H9 (cell line): ENCODE measurements around the gene TIMM23. TPM values are rescaled to one million over a fixed set of nuclear protein-coding genes. Genes with fewer than 3 reads are reported as not detected.

Experiments used
- DNase-seq: peaks from one replicate; pipeline ENCODE4 v3.0.0-alpha.2; 2017
- H2AFZ ChIP-seq: one replicate; pipeline ENCODE4 v1.6.1; 2013; ENCODE audit warnings: mild to moderate bottlenecking, low read length, control low read depth, moderate library complexity
- H2AK5ac ChIP-seq: 2 replicates; pipeline ENCODE4 v1.6.1; 2013; ENCODE audit warnings: low read length, control low read depth, mixed read lengths; ENCODE audit not compliant: insufficient read length
- H2BK120ac ChIP-seq: one replicate; pipeline ENCODE4 v1.6.1; 2013; ENCODE audit warnings: low read depth, mild to moderate bottlenecking, low read length, control low read depth, inconsistent platforms; ENCODE audit not compliant: poor library complexity, severe bottlenecking
- H2BK12ac ChIP-seq: 2 replicates; pipeline ENCODE4 v1.6.1; 2013; ENCODE audit warnings: low read length, control low read depth, mixed read lengths, low read depth; ENCODE audit not compliant: insufficient read length
- H2BK15ac ChIP-seq: 2 replicates; pipeline ENCODE4 v1.6.1; 2013; ENCODE audit warnings: low read depth, low read length, control low read depth
- H2BK20ac ChIP-seq: one replicate; pipeline ENCODE4 v1.6.1; 2013; ENCODE audit warnings: low read depth, mild to moderate bottlenecking, low read length, control low read depth, inconsistent platforms; ENCODE audit not compliant: poor library complexity, severe bottlenecking
- H2BK5ac ChIP-seq: 2 replicates; pipeline ENCODE4 v1.6.1; 2013; ENCODE audit warnings: low read length, control low read depth, mixed read lengths; ENCODE audit not compliant: insufficient read length
- H3K14ac ChIP-seq: 2 replicates; pipeline ENCODE4 v1.6.1; 2013; ENCODE audit warnings: low read length, control low read depth; ENCODE audit not compliant: insufficient read depth
- H3K18ac ChIP-seq: 2 replicates; pipeline ENCODE4 v1.6.1; 2013; ENCODE audit warnings: low read depth, mild to moderate bottlenecking, mixed read lengths, low read length, control low read depth; ENCODE audit not compliant: insufficient read length
- H3K23ac ChIP-seq: 2 replicates; pipeline ENCODE4 v1.6.1; 2013; ENCODE audit warnings: low read length, control low read depth, mixed read lengths, low read depth; ENCODE audit not compliant: insufficient read length
- H3K23me2 ChIP-seq: 2 replicates; pipeline ENCODE4 v1.6.1; 2013; ENCODE audit warnings: low read depth, mild to moderate bottlenecking, mixed read lengths, low read length, control low read depth; ENCODE audit not compliant: insufficient read length, poor library complexity, severe bottlenecking
- H3K27ac ChIP-seq: 2 replicates; pipeline ENCODE4 v1.5.1; 2013; ENCODE audit warnings: low read length, control low read depth, mixed read lengths, low read depth; ENCODE audit not compliant: insufficient read length
- H3K27me3 ChIP-seq: 2 replicates; pipeline ENCODE4 v1.6.1; 2013; ENCODE audit warnings: low read length, control low read depth, inconsistent platforms; ENCODE audit not compliant: insufficient read depth
- H3K4ac ChIP-seq: 2 replicates; pipeline ENCODE4 v1.6.1; 2013; ENCODE audit warnings: low read depth, mild to moderate bottlenecking, control low read depth, inconsistent platforms, low read length, moderate library complexity
- H3K4me1 ChIP-seq: 2 replicates; pipeline ENCODE4 v1.6.1; 2013; ENCODE audit warnings: low read length, control low read depth, inconsistent platforms; ENCODE audit not compliant: insufficient read depth
- H3K4me2 ChIP-seq: 2 replicates; pipeline ENCODE4 v1.6.1; 2013; ENCODE audit warnings: low read length, control low read depth, mixed read lengths; ENCODE audit not compliant: insufficient read length, insufficient read depth
- H3K56ac ChIP-seq: 2 replicates; pipeline ENCODE4 v1.6.1; 2013; ENCODE audit warnings: low read depth, mild to moderate bottlenecking, mixed read lengths, low read length, control low read depth; ENCODE audit not compliant: insufficient read length
- H3K79me1 ChIP-seq: 2 replicates; pipeline ENCODE4 v1.6.1; 2013; ENCODE audit warnings: low read depth, mild to moderate bottlenecking, moderate library complexity, low read length, control low read depth, inconsistent platforms; ENCODE audit not compliant: insufficient read depth, poor library complexity, severe bottlenecking
- H3K79me2 ChIP-seq: 2 replicates; pipeline ENCODE4 v1.6.1; 2013; ENCODE audit warnings: low read length, control low read depth, inconsistent platforms; ENCODE audit not compliant: insufficient read depth
- H3K9ac ChIP-seq: 2 replicates; pipeline ENCODE4 v1.6.1; 2013; ENCODE audit warnings: low read length, control low read depth, mixed read lengths; ENCODE audit not compliant: insufficient read length; ENCODE audit errors: extremely low read depth
- H3K9me3 ChIP-seq: one replicate; pipeline ENCODE4 v1.6.1; 2013; ENCODE audit warnings: low read depth, low read length, inconsistent platforms; ENCODE audit not compliant: control insufficient read depth
- H3T11ph ChIP-seq: one replicate; pipeline ENCODE4 v1.6.1; 2013; ENCODE audit warnings: mild to moderate bottlenecking, low read length, control low read depth, inconsistent platforms
- H4K20me1 ChIP-seq: one replicate; pipeline ENCODE4 v1.6.1; 2013; ENCODE audit not compliant: control insufficient read depth, insufficient read length, insufficient read depth
- H4K5ac ChIP-seq: 2 replicates; pipeline ENCODE4 v1.6.1; 2013; ENCODE audit warnings: low read depth, mild to moderate bottlenecking, mixed read lengths, low read length, control low read depth; ENCODE audit not compliant: insufficient read length
- H4K8ac ChIP-seq: replicated peaks from 2 replicates; pipeline ENCODE4 v1.6.1; 2013; ENCODE audit warnings: low read length, control low read depth, mixed read lengths, low read depth; ENCODE audit not compliant: insufficient read length
- H4K91ac ChIP-seq: 2 replicates; pipeline ENCODE4 v1.6.1; 2013; ENCODE audit warnings: low read depth, mild to moderate bottlenecking, moderate library complexity, mixed read lengths, low read length, control low read depth; ENCODE audit not compliant: insufficient read length
- H3K27ac Mint-ChIP-seq, 3 experiments: 2 replicates in 2 of 3; 3 replicates in 1 of 3; pipeline ENCODE4 v1.8.0; 2020 to 2021; ENCODE audit warnings: mixed read lengths in 3 of 3, mild to moderate bottlenecking in 1 of 3, moderate library complexity in 1 of 3
- H3K27me3 Mint-ChIP-seq: 2 replicates; pipeline ENCODE4 v1.8.0; 2021; ENCODE audit warnings: low read depth, mild to moderate bottlenecking, moderate library complexity, mixed read lengths
- H3K36me3 Mint-ChIP-seq, 3 experiments: 2 replicates in 2 of 3; 3 replicates in 1 of 3; pipeline ENCODE4 v1.8.0; 2020 to 2021; ENCODE audit warnings: low read depth in 3 of 3, mixed read lengths in 3 of 3; ENCODE audit not compliant: insufficient read depth in 1 of 3
- H3K4me1 Mint-ChIP-seq, 2 experiments: 2 replicates each; pipeline ENCODE4 v1.8.0; 2020; ENCODE audit warnings: mixed read lengths in 2 of 2
- H3K4me3 Mint-ChIP-seq, 2 experiments: 2 replicates in 1 of 2; 3 replicates in 1 of 2; pipeline ENCODE4 v1.8.0; 2020 to 2021; ENCODE audit warnings: mild to moderate bottlenecking in 2 of 2, mixed read lengths in 2 of 2, moderate library complexity in 1 of 2
- H3K9me3 Mint-ChIP-seq, 2 experiments: 2 replicates in 1 of 2; 3 replicates in 1 of 2; pipeline ENCODE4 v1.8.0; 2020; ENCODE audit warnings: mild to moderate bottlenecking in 2 of 2, mixed read lengths in 2 of 2, moderate library complexity in 1 of 2
- WGBS: extraction: QIAGEN DNeasy Blood & Tissue Kit; methylation state at CpG from one replicate; pipeline ENCODE4 v1.1.7; 2013; ENCODE audit warnings: missing lambda C conversion rate, low lambda C conversion rate, mixed read lengths; ENCODE audit not compliant: insufficient read length; ENCODE audit errors: extremely low coverage; 5-methylcytosine and 5-hydroxymethylcytosine counted together
- total RNA-seq: library from RNA; stranded (reverse); gene quantifications from 2 replicates; pipeline ENCODE4 v1.2.1, GENCODE V29; 2021
- TF ChIP-seq, protein P1 (sequence below): fragments of 200-600 bp; sonication (generic); conservative IDR thresholded peaks from 3 replicates; pipeline ENCODE4 v1.8.0; 2021; ENCODE audit warnings: antibody characterized with exemption, mild to moderate bottlenecking

The TIMM23 gene
- total RNA-seq, 1 experiment from 2014 or later = 105 TPM

- no peaks in the 10 kb centered on the region for H3K79me2 ChIP-seq
- no peak overlapping the region for H3K4me2 ChIP-seq
- H4K8ac ChIP-seq = no peak overlapping the region
- H2BK12ac ChIP-seq = no peak overlapping the region
- TF ChIP-seq, protein P1, sequence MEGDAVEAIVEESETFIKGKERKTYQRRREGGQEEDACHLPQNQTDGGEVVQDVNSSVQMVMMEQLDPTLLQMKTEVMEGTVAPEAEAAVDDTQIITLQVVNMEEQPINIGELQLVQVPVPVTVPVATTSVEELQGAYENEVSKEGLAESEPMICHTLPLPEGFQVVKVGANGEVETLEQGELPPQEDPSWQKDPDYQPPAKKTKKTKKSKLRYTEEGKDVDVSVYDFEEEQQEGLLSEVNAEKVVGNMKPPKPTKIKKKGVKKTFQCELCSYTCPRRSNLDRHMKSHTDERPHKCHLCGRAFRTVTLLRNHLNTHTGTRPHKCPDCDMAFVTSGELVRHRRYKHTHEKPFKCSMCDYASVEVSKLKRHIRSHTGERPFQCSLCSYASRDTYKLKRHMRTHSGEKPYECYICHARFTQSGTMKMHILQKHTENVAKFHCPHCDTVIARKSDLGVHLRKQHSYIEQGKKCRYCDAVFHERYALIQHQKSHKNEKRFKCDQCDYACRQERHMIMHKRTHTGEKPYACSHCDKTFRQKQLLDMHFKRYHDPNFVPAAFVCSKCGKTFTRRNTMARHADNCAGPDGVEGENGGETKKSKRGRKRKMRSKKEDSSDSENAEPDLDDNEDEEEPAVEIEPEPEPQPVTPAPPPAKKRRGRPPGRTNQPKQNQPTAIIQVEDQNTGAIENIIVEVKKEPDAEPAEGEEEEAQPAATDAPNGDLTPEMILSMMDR = no peak
- no peak overlapping the region for H2AFZ ChIP-seq
- H3K9me3 Mint-ChIP-seq = no peaks in the 10 kb centered on the region; a peak in 1 of 5 replicates
- no CpG with 5 or more reads among the region's 9 CpGs for WGBS
- no peaks in the 10 kb centered on the region for H3K79me1 ChIP-seq
- no peak overlapping the region for H3T11ph ChIP-seq
- H3K9me3 ChIP-seq = no peaks in the 10 kb centered on the region
- no peaks in the 10 kb centered on the region for H3K4me1 ChIP-seq
- no peak overlapping the region for H2BK20ac ChIP-seq
- H2AK5ac ChIP-seq = no peak overlapping the region
- no peak for DNase-seq
- no peak overlapping the region; a peak in 1 of 7 replicates for H3K27ac Mint-ChIP-seq
- H3K23me2 ChIP-seq = no peaks in the 10 kb centered on the region
- no peak overlapping the region for H2BK15ac ChIP-seq
- no peak overlapping the region for H3K56ac ChIP-seq
- no peak overlapping the region for H2BK5ac ChIP-seq
- peaks cover 14 to 18% of the 10 kb centered on the region in 2 experiments for H3K4me1 Mint-ChIP-seq
- no peak overlapping the region for H3K14ac ChIP-seq
- no peaks in the 10 kb centered on the region for H3K27me3 Mint-ChIP-seq
- peaks cover 33 to 81% (median 51%) of the 10 kb centered on the region in 3 experiments for H3K36me3 Mint-ChIP-seq
- no peak overlapping the region for H3K4me3 Mint-ChIP-seq
- no peak overlapping the region for H3K23ac ChIP-seq
- no peak overlapping the region for H3K27ac ChIP-seq
- no peaks in the 10 kb centered on the region for H3K27me3 ChIP-seq
- H4K20me1 ChIP-seq = no peaks in the 10 kb centered on the region
- no peak overlapping the region for H3K4ac ChIP-seq
- H3K18ac ChIP-seq = no peak overlapping the region
- H2BK120ac ChIP-seq = no peak overlapping the region
- no peak overlapping the region for H4K91ac ChIP-seq
- H3K9ac ChIP-seq = no peak overlapping the region
- H4K5ac ChIP-seq = no peak overlapping the region
Observed at GRCh38 chr10:46002916-46003693, 30.8 kb downstream of the TIMM23 start.
